ENCODE measurements around the gene LRRC14B. TPM values are rescaled to one million over a fixed set of nuclear protein-coding genes. Genes with fewer than 3 reads are reported as not detected.
"Not testable (repeated sequence)": the region's sequence is repeated elsewhere in the genome, so short reads cannot be mapped to it uniquely, and the experiment has no call there.

LRRC14B gene
- total RNA-seq, 2 experiments from 2014 or later = not detected

GRCh38 chr5:189486-189885 is 1.8 kb upstream of the LRRC14B start:
- POLR2A ChIA-PET = no interaction called here
- CTCF ChIA-PET = no interaction called here

- POLR2A ChIA-PET = no interaction called here
- CTCF ChIA-PET = no interaction called here
Observed at GRCh38 chr5:189976-190365, 1.3 kb upstream of the LRRC14B start.

GRCh38 chr5:190366-191035 is 794 bp upstream of the LRRC14B start:
- ChIA-PET POLR2A (no interaction called here), CTCF (no interaction called here)

- ChIA-PET CTCF (no interaction called here), POLR2A (no interaction called here)
Observed at GRCh38 chr5:191949-192690, 825 bp downstream of the LRRC14B start.

DNA sequence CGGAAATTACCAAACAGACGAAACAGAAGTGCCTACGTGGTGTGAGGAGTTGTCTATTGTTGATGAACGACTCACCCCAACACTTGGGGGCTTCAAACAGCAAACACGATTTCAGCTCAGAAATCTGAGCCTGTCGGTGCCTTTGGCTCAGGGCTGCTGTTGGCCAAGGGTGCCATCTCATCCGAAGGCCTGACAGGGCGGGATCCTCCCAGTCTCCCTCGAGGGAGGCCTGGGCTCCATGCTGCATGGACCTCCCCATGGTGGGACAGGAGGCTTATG is 1.3 kb downstream of the LRRC14B start:
- CTCF ChIA-PET = no interaction called here
- POLR2A ChIA-PET = no interaction called here

- ChIA-PET POLR2A (no interaction called here), CTCF (interaction anchor here (1.1 kb wide), 1 partner anchor 26 kb away, joined by 5 read pairs; no protein-coding TSS in a partner anchor)
Observed at GRCh38 chr5:192970-193831, 1.9 kb downstream of the LRRC14B start.

DNA sequence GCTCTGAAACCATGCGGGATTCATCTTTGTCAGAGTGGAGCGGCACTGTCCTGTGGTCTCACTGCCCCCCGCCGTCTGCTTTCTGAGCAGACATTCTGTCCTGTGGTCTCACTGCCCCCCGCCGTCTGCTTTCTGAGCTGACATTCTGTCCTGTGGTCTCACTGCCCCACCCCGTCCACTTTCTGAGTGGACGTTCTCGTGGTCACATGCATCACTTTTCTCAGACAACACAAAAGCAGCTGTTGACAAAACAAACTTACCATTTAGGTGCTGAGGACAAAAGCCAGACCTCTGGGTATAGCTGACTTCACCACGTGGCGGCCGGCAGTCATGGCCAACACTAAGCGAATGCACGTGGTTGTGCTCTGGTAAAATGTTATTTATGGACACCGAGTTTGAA is 2.8 kb downstream of the LRRC14B start:
- CTCF ChIA-PET = interaction anchor here (1.1 kb wide), 1 partner anchor 25 kb away, joined by 5 read pairs; no protein-coding TSS in a partner anchor

DNA sequence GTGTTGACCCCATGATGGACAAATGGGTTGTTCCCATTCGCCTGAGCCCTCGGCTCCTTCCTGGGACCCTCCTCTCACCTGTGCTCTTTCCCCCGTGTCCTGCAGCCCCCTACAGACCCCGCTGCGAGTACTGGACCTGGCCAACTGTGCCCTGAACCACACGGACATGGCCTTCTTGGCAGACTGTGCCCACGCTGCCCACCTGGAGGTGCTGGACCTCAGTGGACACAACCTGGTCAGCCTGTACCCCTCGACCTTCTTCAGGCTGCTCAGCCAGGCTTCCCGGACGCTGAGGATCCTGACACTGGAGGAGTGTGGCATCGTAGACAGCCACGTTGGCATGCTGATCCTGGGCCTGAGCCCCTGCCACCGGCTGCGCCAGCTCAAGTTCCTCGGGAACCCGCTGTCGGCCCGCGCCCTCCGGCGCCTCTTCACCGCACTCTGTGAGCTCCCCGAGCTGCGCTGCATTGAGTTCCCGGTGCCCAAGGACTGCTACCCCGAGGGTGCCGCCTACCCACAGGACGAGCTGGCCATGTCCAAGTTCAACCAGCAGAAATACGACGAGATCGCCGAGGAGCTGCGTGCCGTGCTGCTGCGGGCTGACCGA is 3.4 kb downstream of the LRRC14B start:
- ChIA-PET CTCF (interaction anchor here (1.1 kb wide), 1 partner anchor 24 kb away, joined by 5 read pairs; no protein-coding TSS in a partner anchor), POLR2A (no interaction called here)

More for the DNA sequence above, 2.8 kb downstream of the LRRC14B start:
- POLR2A ChIA-PET = no interaction called here

DNA sequence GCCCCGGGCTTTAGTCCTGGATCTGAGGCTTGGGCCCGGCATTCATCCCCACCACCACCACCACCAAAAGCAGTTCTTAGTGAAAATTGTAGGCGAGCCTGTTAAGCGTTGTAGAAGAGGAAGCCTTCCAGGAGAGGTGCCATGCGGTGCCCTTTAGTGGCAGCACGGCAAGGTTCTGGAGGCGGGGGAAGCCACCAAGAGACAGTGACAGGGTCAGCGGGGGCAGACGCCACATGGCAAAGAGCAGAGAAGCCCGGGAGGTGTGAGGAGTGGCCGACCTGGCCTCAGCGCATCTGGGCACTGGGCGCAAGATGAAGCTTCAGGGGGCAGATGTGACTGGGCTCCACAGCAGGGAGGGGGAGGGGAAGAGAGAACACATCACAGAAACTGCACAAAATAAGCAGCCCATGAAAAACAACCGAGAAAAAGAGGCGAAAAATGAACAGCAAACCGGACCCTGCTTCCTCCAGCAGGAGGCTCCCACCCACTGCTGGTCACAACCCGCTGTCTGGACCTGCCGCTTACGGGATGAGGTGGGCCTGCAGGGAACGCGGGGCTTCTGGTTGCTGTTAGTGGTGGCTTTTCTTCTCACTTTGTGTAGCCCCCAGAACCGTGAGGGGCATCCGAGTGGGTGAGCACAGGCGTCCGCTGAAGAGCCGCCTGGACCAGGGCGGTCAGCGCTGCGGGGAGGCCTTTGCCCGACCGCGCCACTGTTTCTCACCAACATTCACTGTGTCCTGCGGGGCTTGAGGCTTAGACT is 4.3 kb downstream of the LRRC14B start:
- ChIA-PET POLR2A (no interaction called here), CTCF (no interaction called here)

- ChIA-PET POLR2A (no interaction called here), CTCF (no interaction called here)
Observed at GRCh38 chr5:196350-196749, 5.1 kb downstream of the LRRC14B start.

GRCh38 chr5:197031-197430 is 5.7 kb downstream of the LRRC14B start:
- POLR2A ChIA-PET, CTCF ChIA-PET: not testable (repeated sequence)

DNA sequence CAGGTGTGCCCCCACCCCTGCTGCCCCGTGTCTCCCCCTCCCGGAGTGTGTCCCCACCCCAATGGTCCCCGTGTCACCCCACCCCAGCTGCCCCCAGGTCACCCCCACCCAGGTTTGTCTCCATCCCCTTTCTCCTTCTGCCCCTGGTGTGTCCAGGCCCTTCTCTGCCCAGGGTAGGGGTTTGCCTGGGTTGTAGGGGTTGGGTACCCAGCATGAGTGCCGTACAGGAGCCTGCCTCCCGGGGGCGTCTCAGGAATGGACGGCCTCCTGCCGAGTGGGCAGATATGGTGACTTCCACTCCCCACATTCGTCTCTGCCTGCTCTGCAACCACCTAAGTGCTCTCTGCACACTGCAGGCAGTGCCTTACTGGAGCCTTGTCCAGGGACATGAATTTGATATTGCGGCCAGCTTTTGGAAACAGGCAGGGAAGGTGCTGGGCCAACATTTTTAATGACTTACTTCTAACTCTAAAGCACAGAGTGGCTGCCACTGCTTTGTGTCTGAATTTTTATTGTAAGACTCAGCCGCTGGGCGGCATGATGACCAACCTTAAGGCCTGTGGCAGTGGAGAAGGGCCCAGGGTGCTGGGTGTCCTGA is 6.7 kb downstream of the LRRC14B start:
- ChIA-PET CTCF (no interaction called here), POLR2A (no interaction called here)

DNA sequence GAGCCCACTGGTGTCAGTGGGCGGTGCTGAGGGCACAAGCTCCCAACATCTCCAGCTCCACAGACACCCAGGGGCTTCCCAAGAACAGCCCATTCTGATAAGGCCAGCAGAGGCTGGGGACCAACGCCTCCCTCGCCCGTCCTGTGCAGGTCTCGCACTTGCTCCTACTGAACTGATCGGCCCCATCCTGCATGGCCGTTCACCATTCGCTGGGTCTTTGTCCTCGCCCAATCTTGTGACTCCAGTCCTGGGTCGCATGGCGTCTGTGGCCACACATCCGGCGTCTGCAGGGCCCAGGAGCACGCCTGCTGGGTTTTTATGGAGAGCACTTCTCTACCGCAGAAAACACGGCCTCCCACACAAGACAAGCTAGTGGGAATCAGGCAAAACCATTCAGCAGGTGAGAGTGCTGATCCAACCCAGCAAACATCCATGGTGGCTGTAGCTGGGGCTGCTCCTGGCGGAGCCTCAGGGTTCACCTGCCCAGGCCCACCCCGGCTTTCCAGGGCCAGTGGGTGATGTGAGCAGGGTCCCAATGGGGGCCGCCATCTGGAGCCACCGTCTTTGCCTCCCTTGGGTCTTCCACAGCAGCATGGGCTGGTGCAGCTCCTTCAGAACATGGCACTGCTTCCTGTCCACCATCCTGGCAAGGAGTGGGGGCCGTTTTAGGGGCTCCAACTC is 7.4 kb downstream of the LRRC14B start:
- CTCF ChIA-PET = no interaction called here

GRCh38 chr5:199197-199949 is 8.1 kb downstream of the LRRC14B start:
- ChIA-PET CTCF (interaction anchor here (1.6 kb wide), 1 partner anchor 232 kb away, joined by 3 read pairs; no protein-coding TSS in a partner anchor), POLR2A (no interaction called here)

More for the DNA sequence above, 7.4 kb downstream of the LRRC14B start:
- POLR2A ChIA-PET = no interaction called here

GRCh38 chr5:199950-200645 is 8.8 kb downstream of the LRRC14B start:
- POLR2A ChIA-PET = no interaction called here
- CTCF ChIA-PET = interaction anchor here (1.6 kb wide), 1 partner anchor 232 kb away, joined by 3 read pairs; no protein-coding TSS in a partner anchor

DNA sequence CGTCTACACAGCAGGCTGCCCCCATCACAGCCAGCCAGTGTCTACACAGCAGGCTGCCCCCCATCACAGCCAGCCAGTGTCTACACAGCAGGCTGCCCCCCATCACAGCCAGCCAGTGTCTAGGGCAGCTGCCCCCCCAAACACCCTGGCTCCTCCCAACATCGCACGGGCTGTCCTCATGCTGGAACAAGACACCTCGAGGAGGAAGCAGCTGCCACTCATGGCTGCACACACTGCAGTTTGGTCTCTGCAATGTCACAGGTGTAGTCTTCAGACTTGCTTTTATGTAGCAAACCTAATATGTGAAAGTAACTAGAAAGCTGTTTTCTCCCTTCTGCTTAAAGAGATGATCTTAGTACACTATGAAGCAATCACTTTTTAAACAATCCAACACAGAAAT is 9.7 kb downstream of the LRRC14B start:
- CTCF ChIA-PET = interaction anchor here (1.6 kb wide), 1 partner anchor 231 kb away, joined by 3 read pairs; no protein-coding TSS in a partner anchor

GRCh38 chr5:201672-202071 is 10.4 kb downstream of the LRRC14B start:
- ChIA-PET POLR2A (no interaction called here), CTCF (no interaction called here)

More for the DNA sequence above, 9.7 kb downstream of the LRRC14B start:
- POLR2A ChIA-PET = no interaction called here
